GM12878 (cell line): Measurements from ENCODE around the gene TMEM263. TPM values are rescaled to one million over a fixed set of nuclear protein-coding genes. Genes with fewer than 3 reads are reported as not detected.

Experiments used
- polyA plus RNA-seq, 11 experiments: library from polyadenylated mRNA; depleted of rRNA in 4 of 11; unstranded in 6 of 11; stranded (reverse) in 5 of 11; fragments of >200 nt; fragmentation: Nextera tagmentation in 4 of 11; fragmentation: Illumina TruSeq in 1 of 11; extraction: Ambion mirVana in 4 of 11; extraction: Trizol in 1 of 11; gene quantifications; 1 replicate in 1 of 11; 2 replicates in 10 of 11; pipeline versions ENCODE4 v1.2.1 to v1.2.3, GENCODE V29; 2011 to 2016; ENCODE audit warnings: inconsistent platforms in 2 of 11, missing spikeins in 2 of 11, low read depth in 1 of 11
- total RNA-seq, 4 experiments: library from RNA; depleted of rRNA in 3 of 4; stranded (reverse); fragments of >200 nt in 3 of 4; fragmentation: Illumina TruSeq in 1 of 4; extraction: Trizol in 1 of 4; gene quantifications; 2 replicates each; pipeline versions ENCODE4 v1.2.1 to v1.2.3, GENCODE V29; 2013 to 2021

The TMEM263 gene
- total and polyA plus RNA-seq, 10 of the 15 experiments (the other 5 are each of a cell fraction or from before 2014, with no cell fraction given): 15.4 to 41.3 (median 27.6) TPM

Other genes with a start within 250 kb of the TMEM263 start
- 6.1 and 8.0 TPM in 2 replicates for gene RIC8B, start 181.2 kb upstream of the TMEM263 start, total RNA-seq (2014; rRNA removed)
- gene RIC8B, start 181.2 kb upstream of the TMEM263 start, total RNA-seq (2014; rRNA removed; fragmentation: Illumina TruSeq; extraction: Trizol): 7.3 and 9.0 TPM in 2 replicates
- gene RIC8B, start 181.2 kb upstream of the TMEM263 start, total RNA-seq (2021): 9.6 and 10.4 TPM in 2 replicates
- 10.8 and 13.7 TPM in 2 replicates for gene RIC8B, start 181.2 kb upstream of the TMEM263 start, polyA plus RNA-seq (2011; rRNA removed)
- gene RIC8B, start 181.2 kb upstream of the TMEM263 start, polyA plus RNA-seq (2014; fragmentation: Illumina TruSeq; extraction: Trizol): 7.0 and 8.6 TPM in 2 replicates
- gene RIC8B, start 181.2 kb upstream of the TMEM263 start, polyA plus RNA-seq (2014; fragmentation: Nextera tagmentation; extraction: Ambion mirVana): 1 to 10 TPM; 2.3 to 2.4 TPM
- gene RIC8B, start 181.2 kb upstream of the TMEM263 start, polyA plus RNA-seq (2014; rRNA removed): 3.9 and 6.2 TPM in 2 replicates
- gene RIC8B, start 181.2 kb upstream of the TMEM263 start, polyA plus RNA-seq (2016; fragmentation: Nextera tagmentation; extraction: Ambion mirVana): 1 to 10 TPM; 5.9 to 6.3 TPM
- 5.0 and 5.5 TPM in 2 replicates for gene MTERF2, start 31.2 kb downstream of the TMEM263 start, total RNA-seq (2014; rRNA removed)
- 6.4 and 8.2 TPM in 2 replicates for gene MTERF2, start 31.2 kb downstream of the TMEM263 start, total RNA-seq (2014; rRNA removed; fragmentation: Illumina TruSeq; extraction: Trizol)
- gene MTERF2, start 31.2 kb downstream of the TMEM263 start, total RNA-seq (2021): 5.8 and 7.1 TPM in 2 replicates
- 5.7 and 8.1 TPM in 2 replicates for gene MTERF2, start 31.2 kb downstream of the TMEM263 start, polyA plus RNA-seq (2011; rRNA removed)
- 7.9 and 14.0 TPM in 2 replicates for gene MTERF2, start 31.2 kb downstream of the TMEM263 start, polyA plus RNA-seq (2014; fragmentation: Illumina TruSeq; extraction: Trizol)
- 1 to 10 TPM; 2.1 to 3.6 TPM for gene MTERF2, start 31.2 kb downstream of the TMEM263 start, polyA plus RNA-seq (2014; fragmentation: Nextera tagmentation; extraction: Ambion mirVana)
- 7.2 and 9.6 TPM in 2 replicates for gene MTERF2, start 31.2 kb downstream of the TMEM263 start, polyA plus RNA-seq (2014; rRNA removed)
- 1 to 10 TPM; 8.4 to 9.8 TPM for gene MTERF2, start 31.2 kb downstream of the TMEM263 start, polyA plus RNA-seq (2016; fragmentation: Nextera tagmentation; extraction: Ambion mirVana)
- gene CRY1, start 137.6 kb downstream of the TMEM263 start, total RNA-seq (2014; rRNA removed): 3.8 and 5.1 TPM in 2 replicates
- gene CRY1, start 137.6 kb downstream of the TMEM263 start, total RNA-seq (2014; rRNA removed; fragmentation: Illumina TruSeq; extraction: Trizol): 5.1 TPM in 2 replicates
- gene CRY1, start 137.6 kb downstream of the TMEM263 start, total RNA-seq (2021): 5.8 and 6.1 TPM in 2 replicates
- 7.3 and 8.4 TPM in 2 replicates for gene CRY1, start 137.6 kb downstream of the TMEM263 start, polyA plus RNA-seq (2011; rRNA removed)
- 5.5 and 8.1 TPM in 2 replicates for gene CRY1, start 137.6 kb downstream of the TMEM263 start, polyA plus RNA-seq (2014; fragmentation: Illumina TruSeq; extraction: Trizol)
- 1 to 10 TPM; 1.6 to 2.7 TPM for gene CRY1, start 137.6 kb downstream of the TMEM263 start, polyA plus RNA-seq (2014; fragmentation: Nextera tagmentation; extraction: Ambion mirVana)
- 5.2 and 5.8 TPM in 2 replicates for gene CRY1, start 137.6 kb downstream of the TMEM263 start, polyA plus RNA-seq (2014; rRNA removed)
- gene CRY1, start 137.6 kb downstream of the TMEM263 start, polyA plus RNA-seq (2016; fragmentation: Nextera tagmentation; extraction: Ambion mirVana): 10 to 100 TPM in 1 of 2 experiments, 1 to 10 TPM in 1; 8.7 to 10.9 TPM